Skeletal muscle satellite cell (primary cell): ENCODE measurements around the gene TIMM22.
A peak's percentile ranks its signal among the peaks of the same experiment; 100 is the strongest.
"Not testable (repeated sequence)": the region's sequence is repeated elsewhere in the genome, so short reads cannot be mapped to it uniquely, and the experiment has no call there.

Source experiments
- H3K27me3 ChIP-seq: 2 replicates; pipeline ENCODE4 v1.7.0; 2013; ENCODE audit warnings: low read length; ENCODE audit not compliant: control insufficient read depth, insufficient read depth
- H3K36me3 ChIP-seq: 2 replicates; pipeline ENCODE4 v1.7.0; 2013; ENCODE audit warnings: mild to moderate bottlenecking, control low read depth, low read length; ENCODE audit not compliant: insufficient read depth
- H3K4me1 ChIP-seq: 2 replicates; pipeline ENCODE4 v1.7.0; 2013; ENCODE audit warnings: low read length; ENCODE audit not compliant: control insufficient read depth, insufficient read depth
- H3K4me2 ChIP-seq: 2 replicates; pipeline ENCODE4 v1.7.0; 2013; ENCODE audit warnings: mild to moderate bottlenecking, low read length
- H3K4me3 ChIP-seq: 2 replicates; pipeline ENCODE4 v1.7.0; 2013; ENCODE audit warnings: low read length
- H3K9ac ChIP-seq: 2 replicates; pipeline ENCODE4 v1.7.0; 2013; ENCODE audit warnings: mild to moderate bottlenecking, low read depth, low read length, moderate library complexity
- H3K9me3 ChIP-seq: replicated peaks from 2 replicates; pipeline ENCODE4 v1.7.0; 2013; ENCODE audit warnings: mild to moderate bottlenecking, control low read depth, low read length

The TIMM22 gene

DNA sequence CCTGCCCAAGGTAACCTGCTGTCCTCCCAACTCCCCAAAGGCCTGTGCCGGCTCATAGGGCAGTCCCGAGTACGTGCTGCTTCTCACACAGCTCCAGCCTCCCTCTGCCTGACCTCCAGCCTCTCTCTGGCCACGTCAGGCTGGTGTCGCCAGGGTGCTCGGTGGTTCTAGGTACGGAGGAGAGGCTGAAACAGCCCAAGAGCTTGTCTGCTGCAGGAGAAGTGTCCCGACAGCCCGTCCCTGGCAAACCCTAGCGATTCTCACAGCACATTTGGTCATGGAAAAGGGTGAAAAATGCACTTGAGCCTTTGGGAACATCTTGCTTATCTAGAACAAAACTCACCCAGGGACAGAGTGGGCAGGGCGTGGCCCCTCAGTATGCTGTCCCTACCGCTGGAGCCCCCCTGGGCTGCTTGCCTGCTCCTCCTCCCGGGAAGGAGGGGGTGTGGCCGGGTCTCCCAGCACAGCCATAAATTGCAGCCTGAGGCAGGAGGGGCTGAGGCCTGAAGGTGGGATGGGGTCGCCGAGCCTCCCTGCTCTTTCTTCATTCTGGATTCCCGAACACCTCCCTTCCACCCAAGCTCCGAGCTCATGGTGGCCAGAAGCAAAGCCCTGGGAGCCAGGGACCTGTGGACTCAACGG, 40.4 kb downstream of the TIMM22 start:
- no peak overlapping the region for H3K4me2 ChIP-seq
- H3K9me3 ChIP-seq, result no peaks in the 10 kb centered on the region
- H3K4me1 ChIP-seq, result peaks cover 17% of the 10 kb centered on the region
- peaks cover 19% of the 10 kb centered on the region for H3K36me3 ChIP-seq
- H3K9ac ChIP-seq, result no peak overlapping the region
- H3K27me3 ChIP-seq, result no peaks in the 10 kb centered on the region
- H3K4me3 ChIP-seq, result no peak overlapping the region

DNA sequence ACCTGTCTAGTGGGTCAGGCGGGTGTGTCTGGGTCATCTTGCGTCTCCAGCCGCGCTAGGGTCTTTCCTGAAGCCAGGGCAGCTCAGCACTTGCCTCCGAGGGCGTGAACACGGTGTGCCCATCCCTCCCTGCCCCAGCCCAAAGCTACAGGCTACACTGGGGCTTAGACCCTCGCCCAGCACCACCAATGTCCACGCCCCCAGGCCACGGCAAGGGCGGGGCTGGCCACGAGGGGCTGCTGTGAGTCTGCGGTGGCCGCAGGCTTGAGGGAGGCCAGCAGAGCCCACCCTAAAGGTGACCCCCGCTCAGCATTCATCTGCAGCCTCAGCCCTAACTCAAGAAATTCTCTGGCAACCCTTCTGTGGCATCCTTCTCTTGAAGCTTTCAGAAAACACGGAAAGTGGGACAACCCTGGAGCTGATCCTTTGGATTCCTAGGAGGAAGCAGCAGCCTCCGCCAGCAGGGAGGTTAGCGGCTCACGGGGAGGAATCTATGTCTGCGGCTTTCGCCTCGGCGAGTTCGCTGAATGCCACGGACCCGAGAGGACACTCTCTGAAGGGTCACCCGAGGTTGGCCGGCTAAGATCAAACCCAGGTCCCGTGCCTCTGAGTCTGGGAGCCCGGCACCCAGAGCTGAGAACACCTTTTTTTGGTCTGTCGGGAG, 41.7 kb downstream of the TIMM22 start:
- Histone ChIP-seq H3K9ac (peak overlapping the region; percentile 77), H3K36me3 (peaks cover 17% of the 10 kb centered on the region), H3K4me2 (no peak overlapping the region), H3K4me3 (no peak overlapping the region), H3K4me1 (peaks cover 17% of the 10 kb centered on the region), H3K27me3 (no peaks in the 10 kb centered on the region), H3K9me3 (no peaks in the 10 kb centered on the region)

DNA sequence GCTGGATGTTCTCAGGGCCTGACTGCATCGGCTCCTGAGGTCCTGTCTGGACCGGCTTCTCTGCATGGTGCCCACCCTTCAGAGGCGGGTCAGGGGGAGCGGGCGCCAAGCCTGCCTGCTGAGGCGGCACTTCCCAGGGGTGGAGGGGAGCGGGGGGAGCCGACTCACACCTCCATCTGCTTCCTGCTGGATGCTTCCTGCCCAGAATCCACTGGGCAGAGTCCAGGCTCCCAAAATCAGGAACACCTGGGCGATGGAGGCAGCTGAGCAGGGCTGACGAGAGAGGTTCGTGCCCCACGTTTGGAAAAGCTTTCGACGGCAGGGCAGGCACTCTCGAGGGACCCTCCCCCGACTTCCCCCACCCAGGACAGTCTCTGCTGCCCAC, 42.2 kb downstream of the TIMM22 start:
- H3K4me2 ChIP-seq, result no peak overlapping the region
- H3K4me1 ChIP-seq, result peaks cover 17% of the 10 kb centered on the region
- peak overlapping the region; percentile 77 for H3K9ac ChIP-seq
- no peaks in the 10 kb centered on the region for H3K27me3 ChIP-seq
- H3K9me3 ChIP-seq, result no peaks in the 10 kb centered on the region
- H3K36me3 ChIP-seq, result peaks cover 17% of the 10 kb centered on the region
- H3K4me3 ChIP-seq, result peak overlapping the region; percentile 2

DNA sequence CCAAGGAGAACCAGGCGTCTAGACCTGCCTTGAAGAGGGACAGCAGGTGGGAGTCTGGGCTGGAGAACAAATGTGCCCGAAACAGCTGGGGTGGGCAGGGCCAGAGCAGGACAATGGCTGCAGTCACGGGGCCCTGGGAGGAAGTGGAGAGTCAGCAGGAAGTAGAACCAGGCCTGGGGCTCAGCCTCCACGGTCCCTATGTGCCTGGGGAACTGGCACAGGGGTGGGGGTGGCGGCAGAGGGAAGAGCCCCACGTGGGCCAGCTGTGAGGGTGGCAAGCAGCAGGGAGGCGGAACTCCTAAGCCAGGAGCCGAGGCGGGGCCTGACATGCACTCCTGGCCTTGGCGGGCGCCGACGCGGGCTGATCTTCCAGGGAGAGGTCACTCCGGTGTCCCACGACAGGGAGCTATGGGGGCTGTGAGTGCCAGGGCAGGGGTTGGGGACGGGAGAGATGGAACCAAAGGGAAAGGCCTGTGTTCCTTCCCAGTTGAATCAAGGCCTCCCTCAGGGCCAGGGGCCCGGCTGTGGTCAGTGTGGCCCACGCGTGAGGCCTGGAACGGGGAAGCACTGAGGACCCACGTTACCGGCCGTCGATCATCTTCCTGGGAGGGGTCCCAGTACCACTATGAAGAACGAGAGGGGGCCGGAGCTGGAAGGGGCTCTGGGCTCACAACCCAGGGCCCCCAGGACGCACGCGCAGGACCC, 42.7 kb downstream of the TIMM22 start:
- Histone ChIP-seq H3K9me3 (no peaks in the 10 kb centered on the region), H3K27me3 (no peaks in the 10 kb centered on the region), H3K9ac (peak overlapping the region; percentile 77), H3K4me3 (peak overlapping the region; percentile 2), H3K36me3 (peaks cover 17% of the 10 kb centered on the region), H3K4me1 (peaks cover 17% of the 10 kb centered on the region), H3K4me2 (peak overlapping the region; percentile 42)

DNA sequence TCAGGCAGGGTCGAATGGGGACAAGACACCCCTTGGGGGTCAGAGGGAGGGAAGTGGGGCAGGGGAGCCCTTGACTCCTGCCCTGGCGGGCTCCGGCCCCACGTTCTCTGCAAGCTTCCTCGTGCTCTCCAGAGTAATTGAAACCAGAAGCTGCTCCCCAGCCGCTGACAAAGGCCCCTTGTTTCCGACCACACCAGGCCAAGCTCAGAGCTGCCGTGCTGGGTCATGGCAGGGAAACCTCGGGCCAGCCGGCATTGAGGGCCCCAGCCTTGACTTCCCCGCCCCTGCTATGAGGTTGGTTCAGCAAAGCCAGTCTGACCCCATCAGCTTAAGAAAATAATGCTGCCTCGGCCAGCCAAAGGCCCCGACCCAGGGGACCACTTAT, 43.3 kb downstream of the TIMM22 start:
- H3K9me3 ChIP-seq, result no peaks in the 10 kb centered on the region
- no peaks in the 10 kb centered on the region for H3K27me3 ChIP-seq
- H3K4me3 ChIP-seq, result no peak overlapping the region
- H3K4me1 ChIP-seq, result peaks cover 17% of the 10 kb centered on the region
- peaks cover 17% of the 10 kb centered on the region for H3K36me3 ChIP-seq
- peak overlapping the region; percentile 77 for H3K9ac ChIP-seq
- H3K4me2 ChIP-seq, result peak overlapping the region; percentile 42

DNA sequence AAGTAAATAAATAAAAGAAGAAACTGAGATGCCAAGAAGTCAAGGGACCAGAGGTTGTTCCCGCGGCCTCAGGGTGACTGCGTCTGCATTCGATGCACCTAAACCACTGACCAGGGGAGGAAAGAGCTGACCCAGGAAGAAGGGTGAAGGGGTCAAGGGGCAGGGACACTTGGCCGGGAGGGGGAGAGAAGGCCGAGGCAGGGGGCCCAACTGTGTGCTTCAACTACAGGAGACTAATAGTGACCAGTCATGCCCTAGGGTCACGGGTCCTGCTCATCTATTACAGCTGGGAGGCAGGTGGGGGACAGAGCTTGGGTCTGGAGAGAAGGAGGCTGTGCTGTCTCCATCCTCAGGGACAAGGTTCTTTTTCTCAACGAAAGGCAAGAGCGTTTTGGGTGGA, 44.8 kb downstream of the TIMM22 start:
- Histone ChIP-seq H3K9ac (no peak overlapping the region), H3K4me2 (no peak overlapping the region), H3K4me1 (peaks cover 17% of the 10 kb centered on the region), H3K4me3 (no peak overlapping the region), H3K27me3 (no peaks in the 10 kb centered on the region), H3K36me3 (peaks cover 20% of the 10 kb centered on the region), H3K9me3 (no peaks in the 10 kb centered on the region)

DNA sequence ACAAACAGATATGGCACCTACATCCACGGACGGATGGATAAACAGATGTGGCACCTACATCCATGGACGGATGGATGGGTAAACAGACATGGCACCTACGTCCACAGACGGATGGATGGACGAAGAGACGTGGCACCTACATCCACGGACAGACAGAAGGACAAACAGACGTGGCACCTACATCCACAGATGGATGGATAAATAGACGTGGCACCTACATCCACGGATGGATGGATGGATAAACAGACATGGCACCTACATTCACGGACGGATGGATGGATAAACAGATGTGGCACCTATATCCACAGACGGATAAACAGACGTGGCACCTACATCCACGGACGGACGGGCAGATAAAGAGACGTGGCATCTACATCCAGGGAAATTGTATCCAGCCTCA, 45.6 kb downstream of the TIMM22 start:
- Histone ChIP-seq H3K4me1 (peaks cover 17% of the 10 kb centered on the region), H3K9me3 (no peaks in the 10 kb centered on the region), H3K27me3 (no peaks in the 10 kb centered on the region), H3K36me3 (peaks cover 20% of the 10 kb centered on the region), H3K9ac (no peak overlapping the region), H3K4me2 (no peak overlapping the region), H3K4me3 (no peak overlapping the region)

DNA sequence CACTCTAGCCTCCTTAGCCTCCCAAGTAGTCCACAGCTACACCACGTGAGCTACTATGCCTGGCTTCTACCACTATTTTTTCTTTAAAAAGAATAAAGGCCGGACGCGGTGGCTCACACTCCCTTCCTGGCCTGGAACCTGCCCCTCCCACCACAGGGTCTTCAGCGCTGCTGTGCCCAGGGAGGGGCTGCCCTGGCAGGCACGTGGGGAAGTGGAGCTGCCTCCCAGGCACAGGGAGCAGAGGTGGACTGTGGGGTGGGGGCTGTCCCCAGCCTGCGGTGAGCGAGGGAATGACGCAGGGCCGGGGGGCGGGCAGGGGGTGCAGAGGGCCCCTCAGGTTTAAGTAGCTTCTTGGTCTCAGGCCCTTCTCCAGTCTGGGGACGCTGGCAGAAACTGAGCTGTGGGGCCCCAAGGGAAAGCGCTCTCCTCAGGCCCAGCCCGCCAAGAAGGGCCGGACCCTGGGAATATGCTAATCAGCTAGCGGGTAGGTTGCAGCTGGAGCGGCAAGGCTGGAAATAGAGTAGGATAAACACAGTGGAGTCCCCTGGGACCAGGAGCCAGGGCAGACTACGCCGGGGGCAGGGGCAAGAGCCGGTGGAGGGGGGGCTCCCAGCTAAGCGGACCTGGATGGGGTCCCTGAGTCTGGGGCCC, 46.8 kb downstream of the TIMM22 start:
- peaks cover 17% of the 10 kb centered on the region for H3K4me1 ChIP-seq
- H3K9ac ChIP-seq, result no peak overlapping the region
- H3K4me2 ChIP-seq, result no peak overlapping the region
- no peak overlapping the region for H3K4me3 ChIP-seq
- peaks cover 21% of the 10 kb centered on the region for H3K36me3 ChIP-seq
- H3K27me3 ChIP-seq, result no peaks in the 10 kb centered on the region
- H3K9me3 ChIP-seq, result no peaks in the 10 kb centered on the region

DNA sequence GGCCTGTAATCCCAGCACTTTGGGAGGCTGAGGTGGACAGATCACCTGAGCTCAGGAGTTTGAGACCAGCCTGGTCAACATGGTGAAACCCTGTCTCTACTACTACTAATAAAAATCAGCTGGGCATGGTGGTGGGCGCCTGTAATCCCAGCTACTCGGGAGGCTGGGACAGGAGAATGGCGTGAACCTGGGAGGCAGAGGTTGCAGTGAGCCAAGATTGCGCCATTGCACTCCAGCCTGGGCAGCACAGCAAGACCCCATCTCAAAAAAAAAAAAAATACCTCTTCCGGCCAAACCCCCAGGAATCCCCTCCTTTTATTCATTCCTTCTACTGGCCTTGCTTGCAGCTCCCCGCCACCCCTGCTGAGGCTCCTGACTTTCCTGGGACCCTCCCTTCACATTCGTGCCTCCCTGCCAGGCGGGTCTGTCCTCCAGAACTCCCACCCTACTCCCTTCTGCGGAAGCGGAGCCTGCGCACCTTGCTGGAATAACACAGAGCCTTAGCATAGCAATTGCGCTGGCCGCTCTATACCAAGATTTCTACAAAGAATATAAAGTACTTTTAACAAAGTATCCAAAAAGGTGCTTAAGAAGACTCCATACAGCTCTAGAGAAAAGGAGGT, 47.6 kb downstream of the TIMM22 start:
- H3K9me3 ChIP-seq, H3K9ac ChIP-seq, H3K4me2 ChIP-seq, H3K4me3 ChIP-seq, H3K27me3 ChIP-seq: not testable (repeated sequence)
- Histone ChIP-seq H3K36me3 (peaks cover 21% of the 10 kb centered on the region), H3K4me1 (peaks cover 11% of the 10 kb centered on the region)

DNA sequence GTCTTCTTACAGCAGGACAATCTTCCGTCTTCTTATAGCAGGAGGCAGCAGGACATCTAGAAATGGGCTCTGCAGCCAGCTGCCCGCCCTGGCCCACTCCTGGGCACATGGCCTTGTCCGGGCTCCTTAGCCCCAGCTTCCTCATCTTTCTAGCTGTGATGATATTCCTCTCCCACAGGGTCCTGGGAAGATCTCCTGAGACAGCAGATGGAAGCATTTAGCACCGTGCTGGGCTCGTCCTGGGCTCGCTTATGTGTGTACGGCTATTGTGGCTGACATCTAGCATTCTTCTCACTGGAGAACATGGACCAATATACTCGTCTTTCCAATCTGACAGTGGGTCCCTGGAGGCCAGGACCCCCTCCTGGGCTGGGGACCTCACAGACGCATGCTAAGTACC, 48.5 kb downstream of the TIMM22 start:
- Histone ChIP-seq H3K4me1 (peaks cover under 1% of the 10 kb centered on the region), H3K27me3 (no peaks in the 10 kb centered on the region), H3K4me2 (no peak overlapping the region), H3K9me3 (no peaks in the 10 kb centered on the region), H3K9ac (no peak overlapping the region), H3K36me3 (peaks cover 27% of the 10 kb centered on the region), H3K4me3 (no peak overlapping the region)

DNA sequence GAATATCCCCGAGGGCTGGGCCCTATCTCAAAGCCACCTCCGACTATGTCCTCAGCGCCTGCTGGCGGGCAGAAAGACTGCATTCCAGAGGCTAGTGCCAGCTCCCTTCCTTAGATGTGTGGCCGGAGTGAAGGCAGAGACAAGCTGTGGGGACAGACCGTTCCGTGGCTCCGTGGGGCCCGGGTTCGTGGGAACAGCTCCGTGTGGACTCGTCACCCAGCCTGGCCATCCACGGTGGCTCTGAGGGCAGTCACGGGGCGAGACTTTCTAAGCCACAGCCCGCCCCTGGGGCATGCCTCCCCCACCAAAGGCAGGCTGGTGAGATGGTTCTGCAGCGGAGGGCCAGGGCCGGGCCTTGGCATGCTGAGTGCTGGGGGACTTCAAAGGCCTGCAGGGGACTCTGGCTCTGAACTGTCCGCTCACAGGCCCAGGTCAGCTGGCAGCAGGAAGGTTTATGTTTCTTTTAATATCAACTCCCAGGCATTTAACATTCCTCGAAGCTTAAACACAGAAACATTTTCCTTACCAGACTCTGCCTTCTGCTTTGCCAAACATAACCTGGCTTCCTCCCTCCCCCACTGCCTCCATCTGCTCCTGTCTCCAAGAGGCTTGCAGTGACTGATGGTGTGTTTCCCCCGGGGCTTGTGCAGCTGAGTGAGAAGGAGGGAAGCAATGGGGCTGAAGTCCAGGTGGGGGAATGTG, 50.4 kb downstream of the TIMM22 start:
- H3K4me1 ChIP-seq, result no peaks in the 10 kb centered on the region
- H3K36me3 ChIP-seq, result peaks cover 22% of the 10 kb centered on the region
- H3K9ac ChIP-seq, result no peak overlapping the region
- H3K9me3 ChIP-seq, result no peaks in the 10 kb centered on the region
- H3K4me2 ChIP-seq, result no peak overlapping the region
- no peak overlapping the region for H3K4me3 ChIP-seq
- no peaks in the 10 kb centered on the region for H3K27me3 ChIP-seq
